Measurements from ENCODE around the gene SMURF2. TPM values are rescaled to one million over a fixed set of nuclear protein-coding genes. Genes with fewer than 3 reads are reported as not detected.

Gene SMURF2
- total and polyA plus RNA-seq, 11 donors, result 3.6 to 17.5 (median 12.2) TPM

- intact Hi-C loops (cut with DNase I), result loop anchor here in 5 of 10 donors (5.0 to 10.0 kb wide), 3 partner anchors 76 to 194 kb away; no protein-coding TSS in a partner anchor
- ATAC-seq (no peak), DNase-seq (no peak)
- 62 to 75% (median 67%) methylated on average over 7 of the region's 7 CpGs for WGBS, 4 donors
- Histone ChIP-seq H3K9me3 (no peaks in the 10 kb centered on the region), H3K36me3 (peaks cover 9 to 63% (median 62%) of the 10 kb centered on the region in 9 donors), H3K27me3 (no peaks in the 10 kb centered on the region), H3K4me1 (peaks cover 5 to 92% (median 66%) of the 10 kb centered on the region in 12 donors), H3K27ac (peak overlapping the region in 2 of 12 donors; percentile 89 to 91), H3K4me3 (no peak overlapping the region)
- TF ChIP-seq CTCF (IDR thresholded peaks at IDR 0.05), result no peak
Measured at GRCh38 chr17:64498308-64499203, 163.6 kb downstream of the SMURF2 start.

- ATAC-seq (no peak), DNase-seq (no peak)
- intact Hi-C loops (cut with DNase I), result loop anchor here in 5 of 10 donors (5.0 to 10.0 kb wide), 3 partner anchors 75 to 193 kb away; no protein-coding TSS in a partner anchor
- H3K27ac ChIP-seq, result peak overlapping the region in 11 of 12 donors; percentile 73 to 91 (median 84)
- no peaks in the 10 kb centered on the region for H3K27me3 ChIP-seq
- peaks cover 5 to 88% (median 56%) of the 10 kb centered on the region in 12 donors for H3K4me1 ChIP-seq
- peaks cover 4 to 61% (median 61%) of the 10 kb centered on the region in 9 donors for H3K36me3 ChIP-seq
- no peaks in the 10 kb centered on the region for H3K9me3 ChIP-seq
- peak overlapping the region in 10 of 12 donors; percentile 44 to 89 (median 70) for H3K4me3 ChIP-seq
- TF ChIP-seq CTCF (IDR thresholded peaks at IDR 0.05) (no peak), POLR2A (IDR thresholded peaks at IDR 0.05) (no peak)
- 49 to 61% (median 51%) methylated on average over 4 of the region's 4 CpGs for WGBS, 4 donors
Measured at GRCh38 chr17:64497565-64498035, 164.5 kb downstream of the SMURF2 start.

- no peaks in the 10 kb centered on the region for H3K9me3 ChIP-seq
- peaks cover 2 to 88% (median 50%) of the 10 kb centered on the region in 12 donors for H3K4me1 ChIP-seq
- H3K36me3 ChIP-seq, result peaks cover 4 to 61% (median 61%) of the 10 kb centered on the region in 9 donors
- intact Hi-C loops (cut with DNase I), result loop anchor here in 5 of 10 donors (5.0 to 10.0 kb wide), 3 partner anchors 75 to 192 kb away; no protein-coding TSS in a partner anchor
- peak; percentile 93 to 98 (median 96) for ATAC-seq
- H3K27me3 ChIP-seq, result no peaks in the 10 kb centered on the region
- DNase-seq, result peak; percentile 92 to 97 (median 95)
- TF ChIP-seq POLR2A (IDR thresholded peaks at IDR 0.05), result peak in 1 of 2 donors; percentile 63
- peak in 11 of 12 donors; percentile 12 to 54 (median 32) for TF ChIP-seq CTCF (IDR thresholded peaks at IDR 0.05)
- H3K27ac ChIP-seq, result peak within 1 kb of the TSS; percentile 42 to 91 (median 83)
- 0 to 1% (median 1%) methylated on average over 35 to 50 of the region's 50 CpGs for WGBS, 4 donors
- peak within 1 kb of the TSS; percentile 44 to 89 (median 68) for H3K4me3 ChIP-seq
Measured at GRCh38 chr17:64496786-64497564, 165.1 kb downstream of the SMURF2 start, which contains the start of gene POLG2. TSS of gene POLG2 (minus strand) at chr17:64497054. CDS start at chr17:64496968, 86 bp downstream.

All from heart left ventricle (tissue), 16 donors.